ENCODE measurements around the gene TMF1.

- TF ChIP-seq CTCF (IDR thresholded peaks at IDR 0.05; ENCODE audit: low read depth, low read length, poor library complexity, severe bottlenecking) (no peak), EZH2phosphoT487 (IDR thresholded peaks at IDR 0.05; ENCODE audit: borderline replicate concordance, low read length) (no peak)
Measured at GRCh38 chr3:68986496-68987208, 65.5 kb downstream of the TMF1 start.
